K562 (cell line): ENCODE results near the gene TOM1L1. TPM values are rescaled to one million over a fixed set of nuclear protein-coding genes. Genes with fewer than 3 reads are reported as not detected.
A peak's percentile ranks its signal among the peaks of the same experiment; 100 is the strongest.

Source experiments
- ARID3A ChIP-seq: IDR thresholded peaks from 2 replicates; pipeline ENCODE4 v1.6.1; 2012; ENCODE audit warnings: low read depth, low read length, improper control_type of control experiment, borderline replicate concordance
- ARNT ChIP-seq, 2 experiments: fragments of 450-650 bp; IDR thresholded peaks; 2 replicates each; pipeline ENCODE4 v1.6.1; 2016; ENCODE audit warnings: mild to moderate bottlenecking in 1 of 2
- ATF6 ChIP-seq: sonication (generic); formaldehyde crosslinking; IDR thresholded peaks from 2 replicates; pipeline ENCODE4 v1.4.0; 2020; ENCODE audit warnings: mild to moderate bottlenecking, missing genetic modification reagents
- CHD4 ChIP-seq: fragments of 200-600 bp; sonication (generic); IDR thresholded peaks from 3 replicates; pipeline ENCODE4 v1.6.1; 2012; ENCODE audit warnings: low read depth, mild to moderate bottlenecking, mixed read lengths, low read length, inconsistent platforms; ENCODE audit not compliant: insufficient read depth, insufficient replicate concordance, poor library complexity, severe bottlenecking
- DLX4 ChIP-seq: fragments of 250-450 bp; sonication (Bioruptor Pico); IDR thresholded peaks from 2 replicates; pipeline ENCODE4 v1.6.1; 2021; ENCODE audit warnings: mild to moderate bottlenecking
- HBP1 ChIP-seq: fragments of 450-650 bp; formaldehyde crosslinking; IDR thresholded peaks from 2 replicates; pipeline ENCODE4 v1.4.0; 2022; ENCODE audit warnings: missing genetic modification characterization
- HCFC1 ChIP-seq: IDR thresholded peaks from 2 replicates; pipeline ENCODE4 v1.6.1; 2012; ENCODE audit warnings: low read depth, low read length, improper control_type of control experiment
- IRF2 ChIP-seq: sonication (generic); formaldehyde crosslinking; IDR thresholded peaks from 2 replicates; pipeline ENCODE4 v1.8.1; 2022; ENCODE audit warnings: mild to moderate bottlenecking, missing genetic modification reagents
- KAT2B ChIP-seq: IDR thresholded peaks from one replicate; pipeline ENCODE4 v1.6.1; 2012; ENCODE audit warnings: low read depth, mild to moderate bottlenecking, control low read depth, inconsistent platforms, low read length, moderate library complexity
- NCOA4 ChIP-seq: fragments of 450-650 bp; IDR thresholded peaks from 2 replicates; pipeline ENCODE4 v1.6.1; 2018; ENCODE audit warnings: mild to moderate bottlenecking; ENCODE audit not compliant: partially characterized antibody
- PCBP1 ChIP-seq: fragments of 200-400 bp; formaldehyde crosslinking; IDR thresholded peaks from 2 replicates; pipeline ENCODE4 v1.6.1; 2018; ENCODE audit warnings: mild to moderate bottlenecking, low read depth, low read length; ENCODE audit not compliant: poor library complexity, severe bottlenecking
- PCBP2 ChIP-seq: fragments of 200-400 bp; formaldehyde crosslinking; IDR thresholded peaks from 2 replicates; pipeline ENCODE4 v1.6.1; 2018; ENCODE audit warnings: low read length, low read depth, mild to moderate bottlenecking, moderate library complexity; ENCODE audit not compliant: poor library complexity, severe bottlenecking
- RBBP5 ChIP-seq: fragments of 200-600 bp; sonication (generic); IDR thresholded peaks from 2 replicates; pipeline ENCODE4 v1.6.1; 2012; ENCODE audit warnings: borderline replicate concordance, mild to moderate bottlenecking, low read length, control low read depth, inconsistent platforms; ENCODE audit not compliant: insufficient read depth, poor library complexity, severe bottlenecking
- SMAD1 ChIP-seq: fragments of 150-350 bp; IDR thresholded peaks from 2 replicates; pipeline ENCODE4 v1.6.1; 2014; ENCODE audit warnings: low read length, low read depth; ENCODE audit not compliant: partially characterized antibody
- TEAD4 ChIP-seq, 2 experiments: sonication (generic) in 1 of 2; formaldehyde crosslinking in 1 of 2; IDR thresholded peaks; 2 replicates each; pipeline versions ENCODE4 v1.6.1 to v1.8.0; 2012 to 2022; ENCODE audit warnings: borderline replicate concordance in 1 of 2, inconsistent platforms in 1 of 2, low read length in 1 of 2, mild to moderate bottlenecking in 1 of 2, missing genetic modification reagents in 1 of 2
- TFAP4 ChIP-seq: sonication (generic); formaldehyde crosslinking; IDR thresholded peaks from 2 replicates; pipeline ENCODE4 v1.8.0; 2022; ENCODE audit warnings: missing genetic modification reagents, mild to moderate bottlenecking, moderate library complexity, borderline replicate concordance
- ZKSCAN3 ChIP-seq: fragments of 250-450 bp; sonication (Bioruptor Pico); IDR thresholded peaks from 2 replicates; pipeline ENCODE4 v1.4.0; 2020
- ZNF121 ChIP-seq: sonication (generic); formaldehyde crosslinking; conservative IDR thresholded peaks from 2 replicates; pipeline ENCODE4 v1.8.0; 2022; ENCODE audit warnings: missing genetic modification reagents
- ZNF830 ChIP-seq: fragments of 250-450 bp; sonication (Bioruptor Pico); IDR thresholded peaks from 2 replicates; pipeline ENCODE4 v1.5.0; 2021; ENCODE audit warnings: mild to moderate bottlenecking
- polyA plus RNA-seq, 8 experiments: library from polyadenylated mRNA; depleted of rRNA in 4 of 8; stranded (reverse) in 5 of 8; unstranded in 3 of 8; fragments of >200 nt; fragmentation: Nextera tagmentation in 2 of 8; fragmentation: Illumina TruSeq in 1 of 8; extraction: Ambion mirVana in 2 of 8; extraction: Trizol in 1 of 8; gene quantifications; 2 replicates each; pipeline versions ENCODE4 v1.2.1 to v1.2.3, GENCODE V29; 2011 to 2014; ENCODE audit warnings: inconsistent platforms in 1 of 8, missing spikeins in 1 of 8
- total RNA-seq, 7 experiments: library from RNA; depleted of rRNA in 6 of 7; stranded (reverse); fragments of >200 nt in 6 of 7; fragmentation: Illumina TruSeq in 2 of 7; extraction: Trizol in 2 of 7; gene quantifications; 2 replicates each; pipeline versions ENCODE4 v1.2.1 to v1.2.3, GENCODE V29; 2011 to 2021; ENCODE audit warnings: low replicate concordance in 1 of 7

The TOM1L1 gene
- total and polyA plus RNA-seq, 9 of the 15 experiments (the other 6 are each of a cell fraction or from before 2014, with no cell fraction given) = 21.3 to 74.3 (median 31.0) TPM

GRCh38 chr17:54860617-54861470, 39.8 kb upstream of the TOM1L1 start (continued):
- TF ChIP-seq ARID3A (0 out of 2 replicates have a peak, but pooled peaks have one; percentile 42), SMAD1 (peak; percentile 87), HCFC1 (no peak), ZKSCAN3 (no peak), RBBP5 (no peak), TEAD4 (IDR thresholded peaks at IDR 0.05; ENCODE audit: low read length) (peak; percentile 99), TEAD4 (CRISPR knock-in tag; IDR thresholded peaks at IDR 0.05; ENCODE audit: borderline replicate concordance) (no peak), HBP1 (CRISPR knock-in tag) (0 out of 2 replicates have a peak, but pooled peaks have one; percentile 32), CHD4 (peak; percentile 25), IRF2 (CRISPR knock-in tag) (no peak), ATF6 (no peak), DLX4 (CRISPR knock-in tag) (no peak), ARNT (IDR thresholded peaks at IDR 0.05) (peak; percentile 88 to 91), ZNF830 (no peak), PCBP2 (no peak), ZNF121 (CRISPR knock-in tag) (no peak), KAT2B (no peak), NCOA4 (no peak), TFAP4 (CRISPR knock-in tag) (no peak), PCBP1 (no peak)
